GM19372 (cell line): ENCODE data around the gene CASS4.

Experiments used
- ATAC-seq: cut with Tn5 transposase; IDR thresholded peaks from one replicate; pipeline ENCODE4 v1.9.1; 2021; ENCODE audit warnings: mild to moderate bottlenecking, low read depth, moderate library complexity; ENCODE audit not compliant: unreplicated experiment

The CASS4 gene

GRCh38 chr20:56488566-56488965, 76.5 kb downstream of the CASS4 start:
- no peak for ATAC-seq

GRCh38 chr20:56501116-56501515, 89.1 kb downstream of the CASS4 start:
- no peak for ATAC-seq

GRCh38 chr20:56503916-56504315, 91.9 kb downstream of the CASS4 start:
- no peak for ATAC-seq

- ATAC-seq: no peak
Observed at GRCh38 chr20:56504373-56505005, 92.4 kb downstream of the CASS4 start.

- ATAC-seq: no peak
Observed at GRCh38 chr20:56506103-56506502, 94.0 kb downstream of the CASS4 start.
